ENCODE results near the gene MGME1. TPM values are rescaled to one million over a fixed set of nuclear protein-coding genes. Genes with fewer than 3 reads are reported as not detected.

Gene MGME1
- total and polyA plus RNA-seq, 9 of the 15 experiments (the other 6 are each of a cell fraction or from before 2014, with no cell fraction given), result 13.4 to 45.1 (median 30.6) TPM

DNA sequence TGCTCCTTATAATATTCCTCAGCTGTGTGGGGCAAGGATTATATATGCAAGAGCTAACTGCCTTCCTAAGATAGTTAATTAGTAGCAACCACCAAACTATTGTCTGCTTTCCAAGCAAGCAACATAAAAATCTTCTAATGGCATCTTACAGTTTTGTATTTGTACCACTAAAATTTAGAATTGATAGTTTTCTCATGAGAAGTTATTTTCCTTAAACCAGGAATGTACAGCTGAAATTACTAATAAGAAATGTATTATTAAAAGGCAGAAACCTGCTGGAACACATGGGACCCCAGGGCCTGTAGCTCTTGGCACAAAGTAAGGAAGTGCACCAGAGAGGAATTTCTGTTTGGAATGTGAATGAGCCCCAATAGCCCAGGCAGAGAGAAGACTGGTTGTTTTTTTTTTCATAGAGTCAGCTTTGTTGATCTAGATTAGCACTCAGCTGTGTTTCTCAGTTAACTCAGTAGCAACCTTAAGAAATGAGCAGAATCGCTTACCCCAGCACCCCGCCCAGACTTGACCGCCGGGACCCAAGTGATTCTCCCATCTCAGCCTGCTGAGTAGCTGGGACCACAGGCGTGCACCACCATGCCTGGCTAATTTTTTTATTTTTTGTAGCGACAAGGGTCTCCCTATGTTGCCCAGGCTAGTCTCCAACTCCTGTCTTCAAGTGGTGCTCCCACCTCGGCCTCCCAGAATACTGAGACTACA lies 2.6 kb downstream of the MGME1 start (continued):
- peak in 1 of 2 experiments; percentile 50; a peak in 1 of 4 replicates for TF ChIP-seq FOXK2 (conservative IDR thresholded peaks at IDR 0.05 in 1 of 2, IDR thresholded peaks at IDR 0.05 in 1 of 2; ENCODE audit: low read depth in 2 of 2)
- no peak for TF ChIP-seq TSC22D4 (tag; IDR thresholded peaks at IDR 0.05)
- TF ChIP-seq, protein P1, sequence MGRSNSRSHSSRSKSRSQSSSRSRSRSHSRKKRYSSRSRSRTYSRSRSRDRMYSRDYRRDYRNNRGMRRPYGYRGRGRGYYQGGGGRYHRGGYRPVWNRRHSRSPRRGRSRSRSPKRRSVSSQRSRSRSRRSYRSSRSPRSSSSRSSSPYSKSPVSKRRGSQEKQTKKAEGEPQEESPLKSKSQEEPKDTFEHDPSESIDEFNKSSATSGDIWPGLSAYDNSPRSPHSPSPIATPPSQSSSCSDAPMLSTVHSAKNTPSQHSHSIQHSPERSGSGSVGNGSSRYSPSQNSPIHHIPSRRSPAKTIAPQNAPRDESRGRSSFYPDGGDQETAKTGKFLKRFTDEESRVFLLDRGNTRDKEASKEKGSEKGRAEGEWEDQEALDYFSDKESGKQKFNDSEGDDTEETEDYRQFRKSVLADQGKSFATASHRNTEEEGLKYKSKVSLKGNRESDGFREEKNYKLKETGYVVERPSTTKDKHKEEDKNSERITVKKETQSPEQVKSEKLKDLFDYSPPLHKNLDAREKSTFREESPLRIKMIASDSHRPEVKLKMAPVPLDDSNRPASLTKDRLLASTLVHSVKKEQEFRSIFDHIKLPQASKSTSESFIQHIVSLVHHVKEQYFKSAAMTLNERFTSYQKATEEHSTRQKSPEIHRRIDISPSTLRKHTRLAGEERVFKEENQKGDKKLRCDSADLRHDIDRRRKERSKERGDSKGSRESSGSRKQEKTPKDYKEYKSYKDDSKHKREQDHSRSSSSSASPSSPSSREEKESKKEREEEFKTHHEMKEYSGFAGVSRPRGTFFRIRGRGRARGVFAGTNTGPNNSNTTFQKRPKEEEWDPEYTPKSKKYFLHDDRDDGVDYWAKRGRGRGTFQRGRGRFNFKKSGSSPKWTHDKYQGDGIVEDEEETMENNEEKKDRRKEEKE (IDR thresholded peaks at IDR 0.05; ENCODE audit: borderline replicate concordance in 1 of 2, control insufficient read depth in 1 of 2, low read depth in 2 of 2, low read length in 1 of 2), result no peak
- TF ChIP-seq ZKSCAN3 (CRISPR knock-in tag; IDR thresholded peaks at IDR 0.05), result no peak
- TF ChIP-seq CHCHD3 (CRISPR knock-in tag; IDR thresholded peaks at IDR 0.05), result no peak
- TF ChIP-seq ZNF830 (CRISPR knock-in tag; IDR thresholded peaks at IDR 0.05), result no peak
- TF ChIP-seq ZNF707 (CRISPR knock-in tag; conservative IDR thresholded peaks at IDR 0.05), result no peak
- TF ChIP-seq CBX5 (IDR thresholded peaks at IDR 0.05; ENCODE audit: borderline replicate concordance, low read depth), result no peak
- TF ChIP-seq U2AF2 (optimal IDR thresholded peaks at IDR 0.05; ENCODE audit: low read depth, low read length), result no peak
- TF ChIP-seq, protein P2, sequence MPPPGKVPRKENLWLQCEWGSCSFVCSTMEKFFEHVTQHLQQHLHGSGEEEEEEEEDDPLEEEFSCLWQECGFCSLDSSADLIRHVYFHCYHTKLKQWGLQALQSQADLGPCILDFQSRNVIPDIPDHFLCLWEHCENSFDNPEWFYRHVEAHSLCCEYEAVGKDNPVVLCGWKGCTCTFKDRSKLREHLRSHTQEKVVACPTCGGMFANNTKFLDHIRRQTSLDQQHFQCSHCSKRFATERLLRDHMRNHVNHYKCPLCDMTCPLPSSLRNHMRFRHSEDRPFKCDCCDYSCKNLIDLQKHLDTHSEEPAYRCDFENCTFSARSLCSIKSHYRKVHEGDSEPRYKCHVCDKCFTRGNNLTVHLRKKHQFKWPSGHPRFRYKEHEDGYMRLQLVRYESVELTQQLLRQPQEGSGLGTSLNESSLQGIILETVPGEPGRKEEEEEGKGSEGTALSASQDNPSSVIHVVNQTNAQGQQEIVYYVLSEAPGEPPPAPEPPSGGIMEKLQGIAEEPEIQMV (tag; conservative IDR thresholded peaks at IDR 0.05; ENCODE audit: low read depth), result no peak
- no peak for TF ChIP-seq ESRRA (IDR thresholded peaks at IDR 0.05; ENCODE audit: borderline replicate concordance, low read depth)
- TF ChIP-seq MTA2 (IDR thresholded peaks at IDR 0.05; ENCODE audit: low read depth), result no peak
- TF ChIP-seq, protein P3, sequence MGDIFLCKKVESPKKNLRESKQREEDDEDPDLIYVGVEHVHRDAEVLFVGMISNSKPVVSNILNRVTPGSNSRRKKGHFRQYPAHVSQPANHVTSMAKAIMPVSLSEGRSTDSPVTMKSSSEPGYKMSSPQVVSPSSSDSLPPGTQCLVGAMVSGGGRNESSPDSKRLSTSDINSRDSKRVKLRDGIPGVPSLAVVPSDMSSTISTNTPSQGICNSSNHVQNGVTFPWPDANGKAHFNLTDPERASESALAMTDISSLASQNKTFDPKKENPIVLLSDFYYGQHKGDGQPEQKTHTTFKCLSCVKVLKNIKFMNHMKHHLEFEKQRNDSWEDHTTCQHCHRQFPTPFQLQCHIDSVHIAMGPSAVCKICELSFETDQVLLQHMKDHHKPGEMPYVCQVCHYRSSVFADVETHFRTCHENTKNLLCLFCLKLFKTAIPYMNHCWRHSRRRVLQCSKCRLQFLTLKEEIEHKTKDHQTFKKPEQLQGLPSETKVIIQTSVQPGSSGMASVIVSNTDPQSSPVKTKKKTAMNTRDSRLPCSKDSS (IDR thresholded peaks at IDR 0.05; ENCODE audit: low read depth, partially characterized antibody), result no peak
- TF ChIP-seq ZNF121 (CRISPR knock-in tag; conservative IDR thresholded peaks at IDR 0.05), result 0 out of 2 replicates have a peak, but pooled peaks have one; percentile 17
- TF ChIP-seq, protein P4, sequence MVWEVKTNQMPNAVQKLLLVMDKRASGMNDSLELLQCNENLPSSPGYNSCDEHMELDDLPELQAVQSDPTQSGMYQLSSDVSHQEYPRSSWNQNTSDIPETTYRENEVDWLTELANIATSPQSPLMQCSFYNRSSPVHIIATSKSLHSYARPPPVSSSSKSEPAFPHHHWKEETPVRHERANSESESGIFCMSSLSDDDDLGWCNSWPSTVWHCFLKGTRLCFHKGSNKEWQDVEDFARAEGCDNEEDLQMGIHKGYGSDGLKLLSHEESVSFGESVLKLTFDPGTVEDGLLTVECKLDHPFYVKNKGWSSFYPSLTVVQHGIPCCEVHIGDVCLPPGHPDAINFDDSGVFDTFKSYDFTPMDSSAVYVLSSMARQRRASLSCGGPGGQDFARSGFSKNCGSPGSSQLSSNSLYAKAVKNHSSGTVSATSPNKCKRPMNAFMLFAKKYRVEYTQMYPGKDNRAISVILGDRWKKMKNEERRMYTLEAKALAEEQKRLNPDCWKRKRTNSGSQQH (CRISPR knock-in tag; IDR thresholded peaks at IDR 0.05), result no peak
- TF ChIP-seq TCFL5 (CRISPR knock-in tag; conservative IDR thresholded peaks at IDR 0.05), result no peak
- TF ChIP-seq CREB1 (IDR thresholded peaks at IDR 0.05), result no peak
- TF ChIP-seq CREB1 (CRISPR knock-in tag; IDR thresholded peaks at IDR 0.05), result no peak
- peak; percentile 64; the same call in 1 of the 2 replicates for TF ChIP-seq ZNF384 (IDR thresholded peaks at IDR 0.05; ENCODE audit: low read depth, low read length)
- TF ChIP-seq MCM7 (IDR thresholded peaks at IDR 0.05), result no peak
